MM.1S (cell line): ENCODE measurements around the gene NUP188.

Experiments used
- CTCF ChIP-seq: fragments of 300-600 bp; sonication (generic); IDR thresholded peaks from 2 replicates; pipeline ENCODE4 v1.5.1; 2016; ENCODE audit warnings: antibody characterized with exemption, low read length, mixed read lengths
- EZH2 ChIP-seq: fragments of 300-600 bp; sonication (generic); optimal IDR thresholded peaks from 2 replicates; pipeline ENCODE3; 2017; ENCODE audit warnings: low read depth, mild to moderate bottlenecking, antibody characterized with exemption, low read length, mixed read lengths

- TF ChIP-seq CTCF (no peak), EZH2 (no peak)
Observed at GRCh38 chr9:128987805-128988204, 40.3 kb downstream of the NUP188 start.
